Neural progenitor cell (in vitro differentiated cells): Measurements from ENCODE around the gene OR2F2. TPM values are rescaled to one million over a fixed set of nuclear protein-coding genes. Genes with fewer than 3 reads are reported as not detected.

Source experiments
- DNase-seq: peaks from one replicate; pipeline ENCODE4 v3.0.0-alpha.2; 2016; ENCODE audit warnings: low spot score
- H2AFZ ChIP-seq: fragments of 200-600 bp; sonication (generic); replicated peaks from 2 replicates; pipeline ENCODE4 v1.6.1; 2016; ENCODE audit warnings: antibody characterized with exemption
- H3F3A ChIP-seq: fragments of 200-600 bp; sonication (generic); 2 replicates; pipeline ENCODE4 v1.6.1; 2016; ENCODE audit warnings: antibody characterized with exemption, low read depth
- H3K27ac ChIP-seq: fragments of 200-600 bp; sonication (generic); 2 replicates; pipeline ENCODE4 v1.5.1; 2016; ENCODE audit warnings: mild to moderate bottlenecking
- H3K27me3 ChIP-seq: fragments of 200-600 bp; sonication (generic); 2 replicates; pipeline ENCODE4 v1.6.1; 2016; ENCODE audit warnings: mild to moderate bottlenecking, moderate library complexity
- H3K36me3 ChIP-seq: fragments of 200-600 bp; sonication (generic); 2 replicates; pipeline ENCODE4 v1.5.1; 2016
- H3K4me1 ChIP-seq: fragments of 200-600 bp; sonication (generic); 2 replicates; pipeline ENCODE4 v1.6.1; 2016; ENCODE audit warnings: mixed run types
- H3K4me2 ChIP-seq: fragments of 200-600 bp; sonication (generic); 2 replicates; pipeline ENCODE4 v1.6.1; 2016
- H3K4me3 ChIP-seq: fragments of 200-600 bp; sonication (generic); 2 replicates; pipeline ENCODE4 v1.5.1; 2016
- H3K79me2 ChIP-seq: fragments of 200-600 bp; sonication (generic); 2 replicates; pipeline ENCODE4 v1.6.1; 2016; ENCODE audit warnings: low read depth
- H3K9ac ChIP-seq: fragments of 200-600 bp; sonication (generic); 2 replicates; pipeline ENCODE4 v1.6.1; 2016
- H3K9me3 ChIP-seq: fragments of 200-600 bp; sonication (generic); 2 replicates; pipeline ENCODE4 v1.5.1; 2016; ENCODE audit warnings: low read depth
- H4K20me1 ChIP-seq: fragments of 200-600 bp; sonication (generic); 2 replicates; pipeline ENCODE4 v1.6.1; 2016; ENCODE audit warnings: low read depth
- H3K27ac Mint-ChIP-seq: 3 replicates; pipeline ENCODE4 v1.8.0; 2021; ENCODE audit warnings: mixed read lengths
- H3K27me3 Mint-ChIP-seq: 2 replicates; pipeline ENCODE4 v1.8.0; 2022; ENCODE audit warnings: low read depth, mild to moderate bottlenecking, inconsistent platforms, moderate library complexity, mixed read lengths; ENCODE audit not compliant: insufficient read depth
- H3K36me3 Mint-ChIP-seq: 3 replicates; pipeline ENCODE4 v1.8.0; 2021; ENCODE audit warnings: mixed read lengths
- H3K4me1 Mint-ChIP-seq: 3 replicates; pipeline ENCODE4 v1.8.0; 2021; ENCODE audit warnings: mixed read lengths
- H3K4me3 Mint-ChIP-seq: 3 replicates; pipeline ENCODE4 v1.8.0; 2021; ENCODE audit warnings: mild to moderate bottlenecking, moderate library complexity, mixed read lengths
- H3K9me3 Mint-ChIP-seq: 3 replicates; pipeline ENCODE4 v1.8.0; 2020; ENCODE audit warnings: mixed read lengths
- EZH2 ChIP-seq: fragments of 200-600 bp; sonication (generic); IDR thresholded peaks from 2 replicates; pipeline ENCODE4 v1.6.1; 2017; ENCODE audit warnings: antibody characterized with exemption, mild to moderate bottlenecking, moderate library complexity
- EZH2phosphoT487 ChIP-seq: fragments of 200-600 bp; sonication (generic); IDR thresholded peaks from 2 replicates; pipeline ENCODE4 v1.6.1; 2017; ENCODE audit warnings: antibody characterized with exemption
- total RNA-seq: library from RNA; depleted of rRNA; stranded (reverse); fragments of >200 nt; gene quantifications from 2 replicates; pipeline ENCODE4 v1.2.3, GENCODE V29; 2015; ENCODE audit warnings: low replicate concordance
- TF ChIP-seq, protein P1 (sequence below): fragments of 200-600 bp; sonication (generic); IDR thresholded peaks from 2 replicates; pipeline ENCODE4 v1.5.1; 2017; ENCODE audit warnings: antibody characterized with exemption, mild to moderate bottlenecking

Gene OR2F2
- total RNA-seq, 1 donor from 2014 or later: not detected

- Histone ChIP-seq H3K36me3 (no peaks in the 10 kb centered on the region), H3K4me1 (peaks cover 24% of the 10 kb centered on the region), H3K27ac (no peak overlapping the region), H3F3A (peaks cover 13% of the 10 kb centered on the region), H3K79me2 (no peaks in the 10 kb centered on the region), H3K9me3 (no peaks in the 10 kb centered on the region), H3K4me2 (peak overlapping the region; percentile 62), H3K9ac (no peak overlapping the region), H3K27me3 (no peaks in the 10 kb centered on the region), H2AFZ (no peak overlapping the region), H3K4me3 (no peak overlapping the region), H4K20me1 (no peaks in the 10 kb centered on the region)
- Mint-ChIP-seq H3K27me3 (peaks cover 2% of the 10 kb centered on the region), H3K36me3 (no peaks in the 10 kb centered on the region), H3K9me3 (no peaks in the 10 kb centered on the region), H3K4me1 (peaks cover 30% of the 10 kb centered on the region), H3K27ac (no peak overlapping the region), H3K4me3 (no peak overlapping the region)
- TF ChIP-seq EZH2 (no peak), EZH2phosphoT487 (no peak)
- TF ChIP-seq, protein P1, sequence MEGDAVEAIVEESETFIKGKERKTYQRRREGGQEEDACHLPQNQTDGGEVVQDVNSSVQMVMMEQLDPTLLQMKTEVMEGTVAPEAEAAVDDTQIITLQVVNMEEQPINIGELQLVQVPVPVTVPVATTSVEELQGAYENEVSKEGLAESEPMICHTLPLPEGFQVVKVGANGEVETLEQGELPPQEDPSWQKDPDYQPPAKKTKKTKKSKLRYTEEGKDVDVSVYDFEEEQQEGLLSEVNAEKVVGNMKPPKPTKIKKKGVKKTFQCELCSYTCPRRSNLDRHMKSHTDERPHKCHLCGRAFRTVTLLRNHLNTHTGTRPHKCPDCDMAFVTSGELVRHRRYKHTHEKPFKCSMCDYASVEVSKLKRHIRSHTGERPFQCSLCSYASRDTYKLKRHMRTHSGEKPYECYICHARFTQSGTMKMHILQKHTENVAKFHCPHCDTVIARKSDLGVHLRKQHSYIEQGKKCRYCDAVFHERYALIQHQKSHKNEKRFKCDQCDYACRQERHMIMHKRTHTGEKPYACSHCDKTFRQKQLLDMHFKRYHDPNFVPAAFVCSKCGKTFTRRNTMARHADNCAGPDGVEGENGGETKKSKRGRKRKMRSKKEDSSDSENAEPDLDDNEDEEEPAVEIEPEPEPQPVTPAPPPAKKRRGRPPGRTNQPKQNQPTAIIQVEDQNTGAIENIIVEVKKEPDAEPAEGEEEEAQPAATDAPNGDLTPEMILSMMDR: no peak
- DNase-seq: peak; percentile 82
Measured at GRCh38 chr7:143906895-143907294, 28.1 kb upstream of the OR2F2 start.

DNA sequence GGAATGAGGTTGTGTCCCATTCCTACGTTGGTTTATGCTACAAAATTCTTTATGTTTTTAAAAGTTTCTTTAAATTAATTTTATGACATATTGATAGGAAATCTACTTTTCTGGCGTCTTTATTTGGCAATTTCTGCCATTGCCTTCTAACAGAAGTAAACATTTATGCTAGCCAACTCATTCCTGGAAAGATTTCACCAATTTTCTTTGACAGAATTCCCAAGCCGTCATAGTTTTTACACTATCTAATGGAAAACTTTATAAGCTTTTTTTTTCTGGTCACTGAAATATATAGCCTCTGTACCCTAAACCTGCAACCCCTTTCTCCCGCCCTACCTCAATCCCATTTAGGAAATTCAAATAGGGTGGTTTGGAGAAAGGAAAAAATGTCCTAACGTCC lies 26.9 kb upstream of the OR2F2 start:
- peaks cover 12% of the 10 kb centered on the region for H3F3A ChIP-seq
- no peak overlapping the region for H3K4me3 ChIP-seq
- H3K27ac ChIP-seq: no peak overlapping the region
- no peak for DNase-seq
- Mint-ChIP-seq H3K9me3 (no peaks in the 10 kb centered on the region), H3K27me3 (peaks cover 2% of the 10 kb centered on the region), H3K4me3 (no peak overlapping the region), H3K27ac (no peak overlapping the region), H3K36me3 (no peaks in the 10 kb centered on the region), H3K4me1 (peaks cover 24% of the 10 kb centered on the region)
- H3K4me2 ChIP-seq: no peak overlapping the region
- H3K79me2 ChIP-seq: no peaks in the 10 kb centered on the region
- peaks cover 24% of the 10 kb centered on the region for H3K4me1 ChIP-seq
- no peak overlapping the region for H2AFZ ChIP-seq
- no peaks in the 10 kb centered on the region for H3K27me3 ChIP-seq
- TF ChIP-seq EZH2 (no peak), EZH2phosphoT487 (no peak)
- TF ChIP-seq, protein P1: no peak
- no peaks in the 10 kb centered on the region for H3K9me3 ChIP-seq
- H4K20me1 ChIP-seq: no peaks in the 10 kb centered on the region
- no peaks in the 10 kb centered on the region for H3K36me3 ChIP-seq
- no peak overlapping the region for H3K9ac ChIP-seq

DNA sequence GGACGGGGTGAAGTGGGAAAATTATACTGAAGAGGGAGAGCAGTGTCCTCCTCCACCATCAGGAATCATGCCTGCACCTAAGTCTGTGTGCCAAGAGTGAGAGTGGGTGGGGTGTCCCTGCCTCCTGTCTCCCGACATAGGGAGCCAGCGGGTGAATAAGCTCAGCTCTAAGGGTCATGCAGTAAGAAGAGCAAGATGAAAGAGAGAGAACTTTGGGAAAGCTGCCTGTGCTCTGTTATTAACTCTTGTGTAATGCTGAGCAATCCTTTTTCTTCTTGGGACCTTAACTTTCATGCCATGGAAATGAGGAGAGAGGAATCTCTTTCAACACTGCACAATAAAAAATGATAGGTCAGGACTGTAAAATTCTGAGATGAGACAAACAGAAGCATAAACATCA lies 25.2 kb upstream of the OR2F2 start:
- H3K36me3 ChIP-seq: no peaks in the 10 kb centered on the region
- no peaks in the 10 kb centered on the region for H3K36me3 Mint-ChIP-seq
- H3K4me2 ChIP-seq: no peak overlapping the region
- no peaks in the 10 kb centered on the region for H3K9me3 ChIP-seq
- peaks cover 12% of the 10 kb centered on the region for H3F3A ChIP-seq
- no peak overlapping the region for H3K4me3 ChIP-seq
- H2AFZ ChIP-seq: no peak overlapping the region
- no peak overlapping the region for H3K9ac ChIP-seq
- H3K27me3 ChIP-seq: no peaks in the 10 kb centered on the region
- TF ChIP-seq, protein P1: no peak
- TF ChIP-seq EZH2 (no peak), EZH2phosphoT487 (no peak)
- H3K27me3 Mint-ChIP-seq: no peaks in the 10 kb centered on the region
- no peaks in the 10 kb centered on the region for H3K79me2 ChIP-seq
- H4K20me1 ChIP-seq: no peaks in the 10 kb centered on the region
- no peak overlapping the region for H3K27ac Mint-ChIP-seq
- H3K27ac ChIP-seq: no peak overlapping the region
- H3K4me1 Mint-ChIP-seq: peaks cover 15% of the 10 kb centered on the region
- no peak overlapping the region for H3K4me3 Mint-ChIP-seq
- no peaks in the 10 kb centered on the region for H3K9me3 Mint-ChIP-seq
- H3K4me1 ChIP-seq: peaks cover 24% of the 10 kb centered on the region
- no peak for DNase-seq
